GM12873 (cell line): ENCODE results near the gene TNFAIP3.

Source experiments
- CTCF ChIP-seq: IDR thresholded peaks from 2 replicates; pipeline ENCODE4 v1.5.1; 2012; ENCODE audit warnings: low read depth, mild to moderate bottlenecking, moderate library complexity, low read length, control low read depth; ENCODE audit not compliant: insufficient read depth; ENCODE audit errors: missing control alignments

Gene TNFAIP3

DNA sequence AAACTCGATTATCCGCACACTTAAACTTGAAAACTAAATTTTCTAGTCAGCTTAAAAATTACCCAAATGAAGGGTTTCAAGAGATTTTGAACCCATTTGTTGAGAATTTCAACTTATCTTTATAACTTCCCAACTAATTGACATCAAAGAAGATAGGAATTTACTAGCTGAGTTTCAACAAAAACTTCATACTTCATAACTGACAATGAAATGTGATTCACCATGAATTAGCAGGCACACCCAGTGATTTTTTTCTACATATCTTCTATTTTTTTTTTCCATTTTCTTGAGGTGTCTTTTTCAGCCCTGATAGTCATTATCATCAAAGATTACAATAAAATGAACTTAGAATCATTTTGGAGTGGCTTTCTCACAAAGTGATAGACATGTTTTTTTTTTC lies 26.7 kb downstream of the TNFAIP3 start:
- TF ChIP-seq CTCF, result no peak

GRCh38 chr6:137894779-137895385 lies 27.8 kb downstream of the TNFAIP3 start:
- no peak for TF ChIP-seq CTCF

DNA sequence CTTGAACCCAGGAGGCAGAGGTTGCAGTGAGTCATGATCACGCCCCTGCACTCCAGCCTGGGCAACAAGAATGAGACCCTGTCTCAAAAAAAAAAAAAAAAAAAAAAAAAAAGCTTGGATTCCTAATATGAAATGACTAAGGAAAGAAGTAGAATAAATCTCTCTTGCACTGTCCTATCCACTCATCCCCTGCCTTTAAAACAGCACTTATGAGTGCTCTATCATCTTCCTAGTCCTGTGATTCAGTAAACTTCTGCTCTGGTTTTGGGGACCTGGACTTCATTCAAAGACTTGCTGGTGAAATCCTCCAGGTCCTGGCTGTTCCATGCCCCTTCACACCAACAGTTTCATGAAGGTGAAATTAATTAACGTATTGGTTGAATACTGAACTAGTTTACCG lies 29.6 kb downstream of the TNFAIP3 start:
- TF ChIP-seq CTCF, result no peak

GRCh38 chr6:137900815-137901214 lies 33.8 kb downstream of the TNFAIP3 start:
- TF ChIP-seq CTCF, result no peak

- no peak for TF ChIP-seq CTCF
These were observed 34.4 kb downstream of the TNFAIP3 start for GRCh38 chr6:137901454-137901853.

DNA sequence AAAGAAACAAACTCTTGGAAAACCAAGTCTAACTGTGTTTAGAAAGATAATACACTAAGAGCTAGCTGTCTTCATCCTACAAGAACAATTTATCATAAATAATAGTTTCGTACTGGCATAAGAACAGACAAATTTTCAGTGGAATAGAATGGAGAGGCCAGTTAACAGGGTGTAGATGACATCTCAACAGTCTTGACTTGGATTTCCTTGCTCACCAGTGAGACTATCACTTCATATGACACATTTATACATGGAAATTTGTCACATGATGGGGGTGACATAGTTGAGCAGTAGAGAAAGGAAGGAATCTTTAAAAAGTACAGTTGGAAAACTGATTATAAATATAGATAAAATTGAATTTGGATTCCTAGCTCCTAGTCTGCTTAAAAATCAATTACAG lies 35.6 kb downstream of the TNFAIP3 start:
- no peak for TF ChIP-seq CTCF

- no peak for TF ChIP-seq CTCF
These were observed 36.3 kb downstream of the TNFAIP3 start for GRCh38 chr6:137903274-137903932.
